GM21360 (cell line): ENCODE measurements around the gene CHCHD3.
"Not testable (repeated sequence)": the region's sequence is repeated elsewhere in the genome, so short reads cannot be mapped to it uniquely, and the experiment has no call there.

Experiments
- ATAC-seq: cut with Tn5 transposase; IDR thresholded peaks from one replicate; pipeline ENCODE4 v1.9.1; 2021; ENCODE audit warnings: mild to moderate bottlenecking, moderate library complexity; ENCODE audit not compliant: unreplicated experiment

The CHCHD3 gene

DNA sequence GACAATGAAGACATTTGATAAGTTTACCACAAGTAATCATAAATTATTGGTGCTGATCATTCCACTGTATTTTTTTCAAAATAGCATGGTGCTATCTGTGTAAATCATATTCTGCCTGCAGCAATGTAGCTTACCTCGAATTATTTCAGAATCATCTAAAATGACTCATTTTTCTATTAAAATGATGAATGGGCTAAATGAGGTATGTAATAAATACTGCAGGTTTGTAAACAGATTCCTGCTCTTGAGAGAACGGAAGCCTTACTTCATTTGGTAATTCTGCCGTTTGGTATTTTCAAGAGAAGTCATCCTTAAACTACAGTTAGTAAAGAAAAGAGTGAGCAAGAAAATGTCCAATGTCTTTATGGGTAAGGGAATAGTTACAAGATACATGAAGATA, 115.9 kb downstream of the CHCHD3 start:
- ATAC-seq, result no peak

DNA sequence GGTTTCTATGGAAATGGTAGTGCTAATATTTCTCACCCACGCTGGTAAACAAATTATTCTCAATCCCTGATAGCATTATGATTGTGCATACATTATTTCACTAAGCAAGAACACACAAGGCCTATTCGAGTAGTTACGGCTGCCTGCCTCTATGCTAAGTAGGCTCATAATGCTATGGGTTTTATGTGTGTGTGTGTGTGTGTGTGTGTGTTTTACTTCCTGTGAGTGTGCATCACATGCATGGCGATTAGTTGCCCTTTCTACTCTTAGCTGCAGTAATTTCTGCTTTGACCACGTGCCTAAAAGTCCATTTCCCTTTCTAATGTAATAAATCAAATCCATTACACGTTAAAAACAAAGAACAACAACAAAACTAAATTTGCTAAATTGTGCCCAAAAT, 117.0 kb downstream of the CHCHD3 start:
- ATAC-seq, result no peak

DNA sequence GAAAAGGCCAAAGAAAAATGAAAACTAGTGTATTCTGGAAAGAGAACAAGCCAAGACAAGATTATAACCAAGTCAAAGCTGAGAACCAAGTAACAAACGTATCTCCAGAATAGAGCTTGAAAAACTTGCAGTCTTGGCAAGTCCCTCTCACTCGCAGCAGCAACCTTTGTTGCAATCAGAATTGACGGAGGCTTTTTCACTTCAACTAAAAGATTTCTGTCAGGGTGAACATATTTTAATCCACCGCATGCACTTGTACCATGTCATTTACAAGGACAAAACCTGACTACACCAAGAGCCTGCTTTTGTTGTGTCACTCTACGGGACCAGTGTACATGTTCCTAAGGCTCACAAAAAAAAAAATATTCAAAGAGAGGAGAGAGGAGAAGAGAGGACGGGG, 122.0 kb downstream of the CHCHD3 start:
- ATAC-seq, result no peak

DNA sequence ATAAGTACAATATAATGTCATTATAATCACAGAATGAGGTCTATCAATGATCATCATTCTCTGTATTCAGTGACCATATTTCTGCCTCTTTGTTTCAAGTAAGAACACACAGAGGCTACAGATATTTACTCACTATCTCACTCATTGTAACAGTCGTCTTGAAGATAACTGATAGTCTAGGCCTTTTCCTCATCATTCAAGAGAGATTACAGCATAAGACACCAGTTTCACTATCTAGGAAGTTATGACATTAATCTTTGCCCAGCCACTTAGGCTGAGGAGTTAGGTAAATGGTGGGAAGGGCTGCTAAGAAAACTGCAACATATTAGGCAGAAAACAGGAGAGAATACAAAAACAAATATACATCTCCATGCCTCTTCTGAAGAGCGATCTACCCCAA, 125.3 kb downstream of the CHCHD3 start:
- no peak for ATAC-seq

DNA sequence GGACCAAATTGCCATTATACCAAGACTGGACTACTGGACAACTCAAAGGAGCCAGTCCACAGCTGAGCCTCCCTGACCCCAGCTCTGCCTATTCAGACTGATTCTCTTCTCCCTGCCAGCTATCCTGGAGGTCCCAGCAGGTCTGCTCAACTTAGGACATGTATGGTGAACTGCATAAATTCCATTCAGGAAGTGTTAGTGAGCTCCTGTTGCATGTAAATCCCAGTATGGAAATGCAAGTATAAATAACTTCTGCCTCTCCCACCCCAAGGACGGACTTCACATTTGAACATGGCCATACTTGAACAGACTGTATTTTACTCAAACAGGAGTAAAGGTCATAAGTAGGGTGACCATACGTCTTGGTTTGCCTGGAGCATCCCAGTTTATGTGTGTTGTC, 128.4 kb downstream of the CHCHD3 start:
- ATAC-seq, result no peak

DNA sequence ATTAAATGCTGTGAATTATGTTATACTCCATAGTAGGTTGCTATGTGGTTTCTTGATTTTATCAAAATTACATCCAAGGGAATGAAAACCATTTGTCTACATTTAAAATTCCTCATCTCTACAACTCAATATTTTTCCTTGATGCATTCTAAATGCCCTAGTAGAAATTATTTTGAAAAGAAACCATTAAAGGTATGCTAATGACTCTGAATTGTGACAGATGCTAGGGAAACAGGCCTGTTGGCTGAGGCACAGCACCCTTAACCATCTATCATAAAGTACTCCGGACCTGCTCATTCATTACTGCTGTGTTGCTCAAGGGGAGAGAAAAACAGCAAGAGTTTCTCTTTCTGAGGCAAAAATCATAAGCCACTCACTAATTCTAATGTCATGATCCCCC, 131.2 kb downstream of the CHCHD3 start:
- no peak for ATAC-seq

DNA sequence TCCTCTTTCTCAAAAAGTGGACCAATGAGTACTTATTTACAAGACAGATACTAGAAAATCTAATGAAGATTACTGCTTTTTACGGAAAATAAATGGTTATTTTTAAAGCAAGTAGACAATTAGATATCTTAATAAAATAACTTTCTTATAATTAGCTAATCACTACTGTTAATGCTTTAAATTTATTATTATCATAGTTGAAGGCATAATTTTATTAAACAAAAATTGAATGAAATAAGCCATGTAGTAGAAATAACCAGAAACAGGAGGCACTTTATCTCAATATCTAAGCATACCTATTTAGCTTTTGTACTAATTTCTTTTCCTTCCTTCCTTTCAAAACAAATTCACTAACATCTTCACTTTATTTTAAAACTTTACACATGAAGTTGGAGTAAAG, 134.9 kb downstream of the CHCHD3 start:
- ATAC-seq, result no peak

DNA sequence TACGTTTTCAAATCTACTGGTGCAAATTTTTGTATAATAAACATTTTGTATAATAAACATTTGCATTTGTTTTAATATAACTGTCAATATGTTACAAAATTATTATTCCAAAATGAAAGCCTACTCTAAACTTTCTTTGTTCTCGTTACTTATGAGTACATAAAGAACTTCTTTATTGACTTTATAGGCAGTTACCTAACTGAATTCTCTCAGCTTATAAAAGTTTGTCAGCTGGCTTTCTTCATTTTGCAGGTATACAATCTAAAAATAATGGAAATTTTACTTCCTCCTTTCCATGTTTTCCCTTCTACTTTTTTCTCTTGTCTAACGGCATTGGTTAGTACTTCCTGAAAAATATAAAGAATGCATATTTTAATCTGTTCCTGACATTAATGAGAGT, 137.1 kb downstream of the CHCHD3 start:
- ATAC-seq, result no peak

DNA sequence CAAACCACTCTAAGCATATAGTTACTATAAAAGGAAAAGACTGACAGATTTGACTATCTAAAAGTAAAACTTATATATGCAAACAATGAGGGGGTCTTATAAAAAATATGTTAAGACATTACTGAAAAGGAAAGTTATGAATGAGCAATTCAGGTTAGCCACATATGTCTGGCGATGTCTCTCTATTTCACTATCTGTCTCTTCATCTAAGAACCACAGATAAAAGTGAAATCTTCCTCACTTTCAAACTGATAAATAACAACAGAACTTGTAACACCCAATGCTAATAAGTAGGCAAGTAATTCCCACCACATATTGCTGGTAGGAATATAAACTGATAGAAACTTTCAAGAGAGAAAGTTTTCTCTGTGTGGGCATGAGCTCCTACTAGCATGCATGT, 138.2 kb downstream of the CHCHD3 start:
- no peak for ATAC-seq

DNA sequence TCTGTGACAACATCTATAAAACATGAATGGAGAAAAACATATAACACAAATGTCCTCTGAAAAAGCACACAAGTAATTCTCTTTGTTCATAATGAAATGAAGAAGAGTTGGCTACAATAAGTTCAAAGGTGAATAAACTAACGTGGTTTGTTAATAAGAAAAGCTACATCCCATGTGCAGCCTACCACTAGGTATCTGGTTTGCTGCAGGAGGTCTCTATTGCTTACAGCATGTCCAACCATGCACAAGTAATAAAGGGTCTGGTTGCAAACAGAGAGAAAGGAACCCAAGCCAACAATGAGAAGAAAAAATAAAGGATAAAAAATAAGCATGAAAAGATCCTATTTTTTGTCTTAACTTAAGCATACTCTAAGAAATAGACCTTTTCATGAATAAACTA, 139.2 kb downstream of the CHCHD3 start:
- ATAC-seq, result no peak

DNA sequence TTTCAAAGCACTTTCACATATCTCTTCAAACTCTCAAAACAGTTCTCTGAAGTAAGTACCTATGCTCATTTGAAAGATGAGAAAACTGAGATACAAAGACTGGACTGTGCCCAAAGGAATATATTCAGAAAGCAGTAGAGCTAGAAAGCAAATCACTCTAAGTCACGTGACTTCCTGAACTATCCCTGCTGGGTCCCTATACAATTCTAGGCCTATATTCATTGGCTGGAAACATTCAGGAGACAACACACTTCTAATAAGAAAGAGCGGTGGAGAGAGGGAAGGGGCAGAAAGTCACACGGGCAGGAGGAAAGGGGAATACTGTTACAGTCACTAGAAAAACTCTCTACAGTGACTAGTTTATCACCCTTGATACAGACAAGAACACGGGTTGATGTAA, 140.0 kb downstream of the CHCHD3 start:
- ATAC-seq, result no peak

DNA sequence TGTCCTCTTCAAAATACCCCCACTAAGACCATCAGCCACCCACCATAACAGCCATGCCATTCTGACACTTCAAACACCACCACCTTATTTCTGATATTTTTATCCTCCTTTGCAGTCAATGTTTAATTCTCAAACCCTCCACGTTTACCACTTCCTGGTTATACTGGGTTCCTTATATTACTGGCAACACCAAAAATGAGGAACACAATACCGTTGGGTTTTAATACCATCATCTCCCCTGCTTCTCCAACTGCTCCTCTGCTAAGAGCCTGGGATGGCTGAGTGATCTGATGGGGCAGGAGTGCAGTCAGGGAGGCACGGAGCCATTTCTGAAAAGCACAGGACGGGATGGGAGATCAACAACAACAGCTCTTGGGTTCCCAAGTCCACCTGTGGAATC, 140.5 kb downstream of the CHCHD3 start:
- no peak for ATAC-seq

DNA sequence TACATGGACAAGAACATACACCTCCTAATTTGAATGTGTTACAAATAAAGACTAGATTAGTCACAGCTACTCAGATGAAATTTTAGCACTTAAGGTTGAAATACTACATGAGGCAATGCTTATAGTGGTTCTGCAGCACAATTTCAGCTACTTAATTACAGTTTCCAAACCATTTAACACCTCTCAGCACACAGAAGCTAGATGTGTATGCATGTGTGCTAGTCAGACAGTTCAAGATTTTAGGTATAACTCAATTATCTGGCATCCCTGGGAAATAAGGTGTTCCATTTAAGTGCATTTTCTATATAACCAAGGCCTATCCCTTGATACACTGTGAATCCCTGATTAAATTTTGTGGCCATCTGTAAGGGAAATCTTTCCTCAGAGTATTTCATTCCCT, 141.8 kb downstream of the CHCHD3 start:
- no peak for ATAC-seq

DNA sequence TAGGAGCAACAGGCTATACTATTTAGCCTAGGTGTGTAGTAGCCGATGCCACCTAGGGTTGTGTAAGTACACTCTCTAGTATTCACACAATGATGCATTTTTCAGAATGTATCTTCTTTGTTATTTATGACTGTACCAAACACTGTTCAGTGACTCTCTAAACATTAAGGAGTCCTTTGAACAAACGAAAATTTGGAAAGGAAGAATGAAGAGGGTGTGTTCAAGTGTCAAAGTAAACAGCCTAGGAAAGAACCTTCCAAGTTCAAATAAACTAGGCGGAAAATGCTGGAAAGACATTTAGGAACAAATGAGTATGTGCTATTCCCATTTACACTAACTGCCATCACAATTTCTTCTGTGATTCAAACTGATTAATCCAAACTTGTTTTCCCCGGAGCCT, 142.4 kb downstream of the CHCHD3 start:
- no peak for ATAC-seq

DNA sequence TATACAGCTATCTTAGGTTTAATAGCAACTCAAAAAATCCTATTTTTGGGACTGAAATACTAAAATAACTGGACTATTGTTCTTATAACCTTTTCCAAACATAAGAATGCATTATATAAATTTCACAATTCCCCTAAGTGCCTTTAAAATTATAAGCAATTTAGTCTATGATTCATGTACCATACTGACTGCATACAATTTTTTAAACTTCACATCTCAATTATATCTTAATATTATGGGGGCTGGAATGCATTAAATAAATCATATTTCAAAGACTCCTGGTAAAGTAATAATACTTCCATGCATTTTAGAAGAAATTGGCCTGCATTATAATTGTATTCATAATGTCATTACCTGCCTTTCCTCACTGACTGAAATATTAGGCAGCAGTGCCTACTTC, 144.6 kb downstream of the CHCHD3 start:
- no peak for ATAC-seq

DNA sequence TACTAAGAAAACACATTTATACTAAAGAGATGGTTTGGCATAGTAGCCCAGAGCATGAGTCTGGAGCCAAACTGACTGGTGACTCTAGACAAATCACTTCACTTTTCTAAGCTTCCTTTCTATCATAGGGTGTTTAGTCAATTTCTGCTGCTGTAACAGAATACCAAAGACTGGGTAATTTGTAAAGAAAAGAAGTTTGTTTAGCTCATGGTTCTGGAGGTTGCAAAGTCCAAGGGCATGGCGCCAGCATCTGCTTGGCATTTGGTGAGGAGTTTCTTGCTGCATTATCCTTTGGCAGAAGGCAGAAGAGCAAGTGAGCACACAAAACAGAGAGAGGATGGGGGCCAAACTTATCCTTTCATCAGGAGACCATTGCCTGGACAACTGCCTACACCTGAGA, 146.3 kb downstream of the CHCHD3 start:
- ATAC-seq, result no peak

DNA sequence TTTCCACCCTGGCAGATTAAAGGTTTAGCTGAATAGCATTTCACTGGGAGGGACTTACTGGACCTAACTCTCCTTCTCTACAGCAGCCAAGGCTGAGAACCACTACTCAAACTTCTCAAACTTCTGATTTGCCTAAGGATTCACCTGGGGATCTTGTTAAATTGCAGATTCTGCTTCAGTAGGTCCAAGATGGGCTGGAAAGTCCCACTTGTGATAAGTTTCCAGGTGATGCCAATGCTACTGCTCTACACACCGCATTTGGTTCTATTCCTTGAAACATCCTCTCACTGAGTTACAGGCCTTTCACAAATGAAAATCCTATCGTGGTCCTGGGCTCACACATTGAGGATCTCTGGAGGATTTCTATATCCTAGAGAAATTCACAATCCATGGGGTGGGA, 147.9 kb downstream of the CHCHD3 start:
- no peak for ATAC-seq

DNA sequence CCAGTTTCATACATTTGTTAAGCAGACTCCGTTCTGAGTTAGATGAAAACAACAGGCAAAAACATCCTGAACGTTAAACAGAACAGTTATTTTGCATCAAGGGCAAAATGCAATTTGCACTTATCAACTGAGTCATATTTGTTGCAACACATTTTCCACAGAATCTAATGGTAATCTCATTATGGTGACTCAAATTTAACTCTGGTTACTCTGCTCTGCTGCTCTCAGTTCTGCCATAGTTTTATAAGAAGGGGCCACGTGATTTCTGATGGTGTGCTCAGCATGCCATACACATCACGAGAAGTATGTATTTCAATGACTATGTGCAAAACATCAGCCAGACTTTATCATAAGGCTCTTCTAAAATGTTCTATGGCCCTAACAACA, 148.8 kb downstream of the CHCHD3 start:
- ATAC-seq, result no peak

DNA sequence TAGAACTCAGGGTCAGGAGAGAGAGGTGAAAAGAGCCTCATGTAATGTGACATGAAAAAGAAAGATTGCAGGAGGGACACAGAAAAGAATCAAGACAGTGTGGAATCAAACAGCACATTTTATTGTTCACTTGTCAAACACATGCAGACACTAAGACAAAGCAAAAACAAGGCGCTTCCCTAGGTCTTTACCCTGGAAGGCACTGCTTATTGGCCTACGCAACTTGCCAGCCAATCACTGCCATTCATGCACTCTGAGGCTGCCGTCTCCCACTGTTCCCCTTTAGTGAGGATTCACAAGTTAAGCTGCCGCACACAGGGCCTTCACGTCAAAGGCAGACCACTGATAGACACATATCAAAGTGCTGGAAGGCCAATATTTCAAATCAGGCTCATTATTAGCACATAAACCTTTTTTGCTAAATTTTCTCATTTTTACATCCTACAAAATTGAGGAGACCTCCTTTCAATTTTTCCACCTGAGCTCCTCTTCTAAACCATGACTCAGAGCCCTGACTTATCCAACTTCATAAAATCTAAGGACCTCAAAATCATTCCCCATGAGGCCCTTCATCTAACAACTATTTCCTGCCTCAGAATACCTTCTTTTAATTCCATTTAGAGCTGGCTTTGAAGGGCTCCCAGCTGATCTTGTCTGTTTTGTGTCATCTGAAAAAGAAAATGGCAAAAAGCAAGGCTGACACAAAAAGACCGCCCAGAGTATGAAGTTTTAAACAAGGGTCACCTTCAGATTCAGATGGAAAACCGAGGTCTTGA, 149.4 kb downstream of the CHCHD3 start:
- no peak for ATAC-seq

DNA sequence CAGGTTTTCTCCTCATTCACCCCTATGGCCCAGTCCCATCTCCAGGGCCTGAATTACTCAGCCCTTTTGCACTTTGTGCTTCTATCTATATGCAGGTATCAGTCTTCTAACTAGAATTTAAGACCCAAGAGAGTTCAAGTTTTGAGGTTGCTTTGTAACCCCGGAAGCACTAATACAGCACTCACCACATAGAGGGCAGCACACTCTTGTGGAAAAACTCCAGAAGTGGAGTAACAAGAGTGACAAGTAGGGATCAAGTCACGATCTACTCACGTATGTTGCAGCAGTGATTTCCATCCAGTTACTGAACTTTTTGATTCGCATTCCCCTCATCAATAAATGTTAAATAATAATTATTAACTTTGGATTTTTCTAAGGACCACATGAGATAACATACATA, 151.0 kb downstream of the CHCHD3 start:
- ATAC-seq, result no peak

DNA sequence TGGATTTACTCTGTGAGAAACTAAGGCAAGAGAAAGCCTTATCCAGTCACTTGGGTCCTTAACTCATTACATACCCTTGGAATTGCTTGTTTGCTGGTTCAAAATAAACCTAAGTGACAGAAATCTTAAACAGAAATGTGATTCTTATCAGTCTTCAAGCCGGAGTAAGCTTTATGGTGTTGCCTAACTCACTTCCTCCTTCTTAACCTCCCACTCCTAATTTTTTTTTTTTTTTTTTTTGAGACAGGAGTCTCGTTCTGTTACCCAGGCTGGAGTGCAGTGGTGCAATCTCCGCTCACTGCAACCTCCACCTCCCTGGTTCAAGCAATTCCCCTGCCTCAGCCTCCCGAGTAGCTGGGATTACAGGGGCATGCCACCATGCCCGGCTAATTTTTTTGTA, 151.9 kb downstream of the CHCHD3 start:
- ATAC-seq, result not testable (repeated sequence)

DNA sequence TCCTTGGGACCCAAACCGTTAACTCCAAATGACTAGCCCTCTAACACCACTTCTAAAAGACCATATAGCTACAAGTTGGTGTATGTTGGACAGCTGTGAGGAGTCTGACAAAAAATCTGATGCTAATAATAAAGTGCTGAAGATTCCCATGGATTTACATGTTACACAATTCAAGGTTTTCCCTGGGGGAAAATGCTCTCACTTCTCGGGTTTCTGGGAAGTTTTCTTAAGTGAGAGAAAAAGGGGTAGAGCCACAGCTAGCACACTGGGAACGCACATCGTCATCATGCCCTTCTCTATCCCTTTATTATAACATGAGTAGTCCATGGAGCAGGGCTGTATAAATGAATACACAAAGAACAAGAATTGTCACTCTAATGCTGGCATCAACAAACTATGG, 162.1 kb downstream of the CHCHD3 start:
- ATAC-seq, result no peak

DNA sequence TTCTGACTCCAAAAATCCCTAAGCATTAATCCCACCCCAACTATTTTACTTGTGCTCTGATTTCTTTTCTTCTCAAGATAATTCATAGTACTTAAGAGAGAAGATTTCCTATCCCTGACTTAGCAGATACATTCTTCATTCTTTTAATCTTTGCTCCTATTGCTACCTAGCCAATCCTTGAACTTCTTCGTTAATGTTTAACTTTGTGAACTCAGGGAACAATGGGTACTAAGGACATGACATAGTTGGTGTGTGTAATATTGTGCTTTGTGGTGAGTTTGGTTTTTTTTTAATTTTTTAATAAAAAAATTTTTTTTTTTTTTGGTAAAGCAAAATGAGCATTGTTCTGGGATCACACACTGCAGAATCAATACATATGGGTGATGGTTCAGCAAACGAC, 166.2 kb downstream of the CHCHD3 start:
- no peak for ATAC-seq
